Osteocyte (in vitro differentiated cells): Measurements from ENCODE around the gene MARS1. TPM values are rescaled to one million over a fixed set of nuclear protein-coding genes. Genes with fewer than 3 reads are reported as not detected.
A peak's percentile ranks its signal among the peaks of the same experiment; 100 is the strongest.
"Not testable (repeated sequence)": the region's sequence is repeated elsewhere in the genome, so short reads cannot be mapped to it uniquely, and the experiment has no call there.

Experiments
- DNase-seq: peaks from one replicate; pipeline ENCODE4 v3.0.0; 2021; ENCODE audit warnings: mixed read lengths; ENCODE audit not compliant: unreplicated experiment; ENCODE audit errors: extremely low spot score
- H3K27ac Mint-ChIP-seq: one replicate; pipeline ENCODE4 v1.8.0; 2021; ENCODE audit warnings: mild to moderate bottlenecking, mixed read lengths; ENCODE audit not compliant: unreplicated experiment
- H3K27me3 Mint-ChIP-seq: one replicate; pipeline ENCODE4 v1.8.0; 2021; ENCODE audit warnings: mixed read lengths; ENCODE audit not compliant: unreplicated experiment
- H3K36me3 Mint-ChIP-seq: one replicate; pipeline ENCODE4 v1.8.0; 2021; ENCODE audit warnings: mixed read lengths; ENCODE audit not compliant: unreplicated experiment
- H3K4me1 Mint-ChIP-seq: one replicate; pipeline ENCODE4 v1.8.0; 2021; ENCODE audit warnings: mixed read lengths; ENCODE audit not compliant: unreplicated experiment
- H3K4me3 Mint-ChIP-seq: one replicate; pipeline ENCODE4 v1.8.0; 2021; ENCODE audit warnings: mild to moderate bottlenecking, moderate library complexity, mixed read lengths; ENCODE audit not compliant: unreplicated experiment
- H3K9me3 Mint-ChIP-seq: one replicate; pipeline ENCODE4 v1.8.0; 2021; ENCODE audit warnings: mixed read lengths; ENCODE audit not compliant: unreplicated experiment
- CTCF ChIP-seq: fragments of 200-600 bp; sonication (generic); IDR thresholded peaks from 2 replicates; pipeline ENCODE4 v1.5.0; 2021; ENCODE audit warnings: antibody characterized with exemption, mild to moderate bottlenecking, moderate library complexity
- total RNA-seq: library from RNA; stranded (reverse); gene quantifications from 2 replicates; pipeline ENCODE4 v1.2.1, GENCODE V29; 2021

MARS1 gene
- total RNA-seq, 1 donor from 2014 or later: 401 TPM

- peaks cover 39% of the 10 kb centered on the region for H3K4me1 Mint-ChIP-seq
- no peaks in the 10 kb centered on the region for H3K27me3 Mint-ChIP-seq
- H3K36me3 Mint-ChIP-seq: peaks cover 60% of the 10 kb centered on the region
- no peak for DNase-seq
- TF ChIP-seq CTCF: no peak
- H3K4me3 Mint-ChIP-seq: no peak overlapping the region
- H3K27ac Mint-ChIP-seq: peak overlapping the region; percentile 7
- H3K9me3 Mint-ChIP-seq: no peaks in the 10 kb centered on the region
These were observed 27.0 kb downstream of the MARS1 start for GRCh38 chr12:57514720-57515407.

- Mint-ChIP-seq H3K9me3 (no peaks in the 10 kb centered on the region), H3K27me3 (no peaks in the 10 kb centered on the region), H3K4me1 (peaks cover 39% of the 10 kb centered on the region)
These were observed 27.6 kb downstream of the MARS1 start for GRCh38 chr12:57515408-57515933.

GRCh38 chr12:57515934-57516541, 28.2 kb downstream of the MARS1 start:
- Mint-ChIP-seq H3K4me3 (no peak overlapping the region), H3K27me3 (no peaks in the 10 kb centered on the region), H3K9me3 (no peaks in the 10 kb centered on the region), H3K36me3 (peaks cover 59% of the 10 kb centered on the region), H3K4me1 (peaks cover 43% of the 10 kb centered on the region), H3K27ac (peak overlapping the region; percentile 43)
- no peak for TF ChIP-seq CTCF
- DNase-seq: no peak

More at GRCh38 chr12:57515408-57515933, 27.6 kb downstream of the MARS1 start:
- no peak for DNase-seq
- TF ChIP-seq CTCF: no peak
- H3K27ac Mint-ChIP-seq: peak overlapping the region; percentile 43
- H3K36me3 Mint-ChIP-seq: peaks cover 59% of the 10 kb centered on the region
- no peak overlapping the region for H3K4me3 Mint-ChIP-seq

GRCh38 chr12:57516617-57517153, 28.8 kb downstream of the MARS1 start:
- Mint-ChIP-seq H3K4me3 (no peak overlapping the region), H3K9me3 (no peaks in the 10 kb centered on the region), H3K27me3 (no peaks in the 10 kb centered on the region), H3K36me3 (peaks cover 59% of the 10 kb centered on the region), H3K27ac (peak overlapping the region; percentile 99), H3K4me1 (peaks cover 49% of the 10 kb centered on the region)
- TF ChIP-seq CTCF: no peak
- DNase-seq: no peak

- H3K36me3 Mint-ChIP-seq: peaks cover 56% of the 10 kb centered on the region
- H3K4me1 Mint-ChIP-seq: peaks cover 54% of the 10 kb centered on the region
- peak overlapping the region; percentile 93 for H3K4me3 Mint-ChIP-seq
- H3K27ac Mint-ChIP-seq: peak overlapping the region; percentile 99
- TF ChIP-seq CTCF: no peak
- DNase-seq: no peak
- H3K27me3 Mint-ChIP-seq: no peaks in the 10 kb centered on the region
- H3K9me3 Mint-ChIP-seq: no peaks in the 10 kb centered on the region
These were observed 29.3 kb downstream of the MARS1 start for GRCh38 chr12:57517187-57517586.

- H3K9me3 Mint-ChIP-seq: not testable (repeated sequence)
- Mint-ChIP-seq H3K36me3 (peaks cover 51% of the 10 kb centered on the region), H3K4me1 (peaks cover 56% of the 10 kb centered on the region)
These were observed 29.9 kb downstream of the MARS1 start for GRCh38 chr12:57517718-57518117.

More at GRCh38 chr12:57517718-57518117, 29.9 kb downstream of the MARS1 start:
- H3K27ac Mint-ChIP-seq: peak overlapping the region; percentile 99
- not testable (repeated sequence) for DNase-seq, H3K27me3 Mint-ChIP-seq
- peak overlapping the region; percentile 93 for H3K4me3 Mint-ChIP-seq
